Measurements from ENCODE around the gene PFKFB3.

The PFKFB3 gene

GRCh38 chr10:6228010-6228511 lies 25.3 kb downstream of the PFKFB3 start:
- no peak overlapping the region for H3K4me3 ChIP-seq
- peak overlapping the region in 1 of 2 donors; percentile 22 for H3K27ac ChIP-seq
- intact Hi-C loops (cut with DNase I; ENCODE audit: low total_unique reads), result no loop called here
- TF ChIP-seq, protein P1, sequence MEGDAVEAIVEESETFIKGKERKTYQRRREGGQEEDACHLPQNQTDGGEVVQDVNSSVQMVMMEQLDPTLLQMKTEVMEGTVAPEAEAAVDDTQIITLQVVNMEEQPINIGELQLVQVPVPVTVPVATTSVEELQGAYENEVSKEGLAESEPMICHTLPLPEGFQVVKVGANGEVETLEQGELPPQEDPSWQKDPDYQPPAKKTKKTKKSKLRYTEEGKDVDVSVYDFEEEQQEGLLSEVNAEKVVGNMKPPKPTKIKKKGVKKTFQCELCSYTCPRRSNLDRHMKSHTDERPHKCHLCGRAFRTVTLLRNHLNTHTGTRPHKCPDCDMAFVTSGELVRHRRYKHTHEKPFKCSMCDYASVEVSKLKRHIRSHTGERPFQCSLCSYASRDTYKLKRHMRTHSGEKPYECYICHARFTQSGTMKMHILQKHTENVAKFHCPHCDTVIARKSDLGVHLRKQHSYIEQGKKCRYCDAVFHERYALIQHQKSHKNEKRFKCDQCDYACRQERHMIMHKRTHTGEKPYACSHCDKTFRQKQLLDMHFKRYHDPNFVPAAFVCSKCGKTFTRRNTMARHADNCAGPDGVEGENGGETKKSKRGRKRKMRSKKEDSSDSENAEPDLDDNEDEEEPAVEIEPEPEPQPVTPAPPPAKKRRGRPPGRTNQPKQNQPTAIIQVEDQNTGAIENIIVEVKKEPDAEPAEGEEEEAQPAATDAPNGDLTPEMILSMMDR (IDR thresholded peaks at IDR 0.05), result no peak
- H3K4me1 ChIP-seq, result peaks cover 0 to 12% (median 4%) of the 10 kb centered on the region in 4 donors
- no peaks in the 10 kb centered on the region for H3K9me3 ChIP-seq
- DNase-seq, result no peak
- no peaks in the 10 kb centered on the region for H3K27me3 ChIP-seq
- peaks cover 89 to 99% (median 98%) of the 10 kb centered on the region in 3 donors for H3K36me3 ChIP-seq

- Histone ChIP-seq H3K27ac (no peak overlapping the region), H3K27me3 (no peaks in the 10 kb centered on the region), H3K4me1 (peaks cover 0 to 12% (median 4%) of the 10 kb centered on the region in 4 donors), H3K36me3 (peaks cover 89 to 99% (median 98%) of the 10 kb centered on the region in 3 donors), H3K4me3 (no peak overlapping the region), H3K9me3 (no peaks in the 10 kb centered on the region)
- DNase-seq, result no peak
- intact Hi-C loops (cut with DNase I; ENCODE audit: low total_unique reads), result no loop called here
- TF ChIP-seq, protein P1 (IDR thresholded peaks at IDR 0.05), result no peak
Measured at GRCh38 chr10:6228647-6229046, 25.9 kb downstream of the PFKFB3 start.

GRCh38 chr10:6229290-6229689 lies 26.6 kb downstream of the PFKFB3 start:
- Histone ChIP-seq H3K27ac (no peak overlapping the region), H3K4me1 (peaks cover 0 to 12% (median 4%) of the 10 kb centered on the region in 4 donors), H3K36me3 (peaks cover 89 to 99% (median 98%) of the 10 kb centered on the region in 3 donors), H3K4me3 (no peak overlapping the region), H3K27me3 (no peaks in the 10 kb centered on the region), H3K9me3 (no peaks in the 10 kb centered on the region)
- intact Hi-C loops (cut with DNase I; ENCODE audit: low total_unique reads), result no loop called here
- no peak for DNase-seq
- TF ChIP-seq, protein P1 (IDR thresholded peaks at IDR 0.05), result no peak

DNA sequence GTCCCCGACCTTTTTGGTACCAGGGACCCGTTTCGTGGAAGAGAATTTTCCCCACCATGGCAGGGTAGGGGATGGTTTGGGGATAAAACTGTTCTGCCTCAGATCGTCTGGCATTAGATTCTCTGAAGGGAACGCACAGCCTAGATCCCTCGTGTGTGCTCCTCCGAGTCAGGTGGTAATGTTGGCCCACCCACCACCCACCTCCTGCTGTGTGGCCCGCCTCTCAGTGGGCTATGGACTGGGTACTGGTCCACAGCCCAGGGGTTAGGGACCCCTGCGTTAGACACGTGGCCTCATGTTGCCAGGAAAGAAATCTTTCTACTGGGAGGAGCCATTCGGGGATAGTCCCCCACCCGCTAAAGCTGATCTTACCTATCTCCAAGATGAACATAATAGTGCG lies 27.0 kb downstream of the PFKFB3 start:
- Histone ChIP-seq H3K9me3 (no peaks in the 10 kb centered on the region), H3K27ac (no peak overlapping the region), H3K36me3 (peaks cover 87 to 99% (median 98%) of the 10 kb centered on the region in 3 donors), H3K4me1 (peaks cover 0 to 12% (median 4%) of the 10 kb centered on the region in 4 donors), H3K27me3 (no peaks in the 10 kb centered on the region), H3K4me3 (no peak overlapping the region)
- TF ChIP-seq, protein P1 (IDR thresholded peaks at IDR 0.05), result no peak
- intact Hi-C loops (cut with DNase I; ENCODE audit: low total_unique reads), result no loop called here
- no peak for DNase-seq

GRCh38 chr10:6230315-6230714 lies 27.6 kb downstream of the PFKFB3 start:
- Histone ChIP-seq H3K36me3 (peaks cover 83 to 99% (median 94%) of the 10 kb centered on the region in 3 donors), H3K9me3 (no peaks in the 10 kb centered on the region), H3K4me3 (no peak overlapping the region), H3K4me1 (peaks cover 0 to 12% (median 4%) of the 10 kb centered on the region in 4 donors), H3K27ac (no peak overlapping the region), H3K27me3 (no peaks in the 10 kb centered on the region)
- no peak for DNase-seq
- intact Hi-C loops (cut with DNase I; ENCODE audit: low total_unique reads), result no loop called here
- TF ChIP-seq, protein P1 (IDR thresholded peaks at IDR 0.05), result no peak

Measured in tibial artery (tissue), 4 donors.